Neutrophil (primary cell): Measurements from ENCODE around the gene PHKB.

ENCODE experiments used
- H3K27ac ChIP-seq: fragments of 200-600 bp; sonication (generic); 2 replicates; pipeline ENCODE4 v1.5.1; 2016; ENCODE audit warnings: mild to moderate bottlenecking, moderate library complexity
- H3K27me3 ChIP-seq: fragments of 200-600 bp; sonication (generic); 2 replicates; pipeline ENCODE4 v1.6.0; 2016; ENCODE audit warnings: mild to moderate bottlenecking
- H3K36me3 ChIP-seq: fragments of 200-600 bp; sonication (generic); 2 replicates; pipeline ENCODE4 v1.5.1; 2017
- H3K4me1 ChIP-seq, 2 experiments: fragments of 200-600 bp in 1 of 2; sonication (generic) in 1 of 2; 1 replicate in 1 of 2; 2 replicates in 1 of 2; pipeline versions ENCODE4 v1.5.1 to v1.6.1; 2013 to 2016; ENCODE audit warnings: low read depth in 1 of 2, low read length in 1 of 2, mild to moderate bottlenecking in 1 of 2, moderate library complexity in 1 of 2; ENCODE audit not compliant: control insufficient read depth in 1 of 2, insufficient read depth in 1 of 2
- H3K4me3 ChIP-seq, 2 experiments: fragments of 200-600 bp in 1 of 2; sonication (generic) in 1 of 2; 1 replicate in 1 of 2; 2 replicates in 1 of 2; pipeline ENCODE4 v1.5.1; 2013 to 2016; ENCODE audit warnings: low read depth in 1 of 2, low read length in 1 of 2, mild to moderate bottlenecking in 1 of 2, moderate library complexity in 1 of 2
- H3K9me3 ChIP-seq: fragments of 200-600 bp; sonication (generic); 2 replicates; pipeline ENCODE4 v1.5.1; 2016
- TF ChIP-seq, protein P1 (sequence below): fragments of 200-600 bp; sonication (generic); IDR thresholded peaks from 2 replicates; pipeline ENCODE4 v1.5.1; 2016; ENCODE audit warnings: antibody characterized with exemption

Gene PHKB

DNA sequence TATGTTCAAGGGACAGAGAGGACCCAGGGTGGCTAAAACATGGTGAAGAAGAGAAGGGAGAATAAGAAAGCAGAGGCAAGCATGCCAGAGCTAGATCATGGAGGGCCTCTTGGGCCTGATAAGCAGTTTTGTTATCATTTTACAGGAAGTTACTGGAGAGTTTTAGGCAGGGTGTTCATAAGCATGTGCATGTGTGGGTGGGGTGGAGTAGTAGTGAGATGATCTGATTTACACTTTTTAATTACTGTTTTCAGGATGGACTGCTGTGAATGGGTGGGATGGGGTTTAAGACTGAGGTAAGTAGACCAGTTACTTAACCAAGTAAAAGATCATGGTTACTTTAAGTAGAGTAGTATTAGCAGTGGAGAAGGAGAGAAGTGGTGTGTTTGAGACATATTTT is 173.6 kb downstream of the PHKB start:
- peaks cover 10% of the 10 kb centered on the region for H3K36me3 ChIP-seq
- H3K27me3 ChIP-seq = no peaks in the 10 kb centered on the region
- no peak overlapping the region for H3K27ac ChIP-seq
- TF ChIP-seq, protein P1, sequence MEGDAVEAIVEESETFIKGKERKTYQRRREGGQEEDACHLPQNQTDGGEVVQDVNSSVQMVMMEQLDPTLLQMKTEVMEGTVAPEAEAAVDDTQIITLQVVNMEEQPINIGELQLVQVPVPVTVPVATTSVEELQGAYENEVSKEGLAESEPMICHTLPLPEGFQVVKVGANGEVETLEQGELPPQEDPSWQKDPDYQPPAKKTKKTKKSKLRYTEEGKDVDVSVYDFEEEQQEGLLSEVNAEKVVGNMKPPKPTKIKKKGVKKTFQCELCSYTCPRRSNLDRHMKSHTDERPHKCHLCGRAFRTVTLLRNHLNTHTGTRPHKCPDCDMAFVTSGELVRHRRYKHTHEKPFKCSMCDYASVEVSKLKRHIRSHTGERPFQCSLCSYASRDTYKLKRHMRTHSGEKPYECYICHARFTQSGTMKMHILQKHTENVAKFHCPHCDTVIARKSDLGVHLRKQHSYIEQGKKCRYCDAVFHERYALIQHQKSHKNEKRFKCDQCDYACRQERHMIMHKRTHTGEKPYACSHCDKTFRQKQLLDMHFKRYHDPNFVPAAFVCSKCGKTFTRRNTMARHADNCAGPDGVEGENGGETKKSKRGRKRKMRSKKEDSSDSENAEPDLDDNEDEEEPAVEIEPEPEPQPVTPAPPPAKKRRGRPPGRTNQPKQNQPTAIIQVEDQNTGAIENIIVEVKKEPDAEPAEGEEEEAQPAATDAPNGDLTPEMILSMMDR = no peak
- no peak overlapping the region for H3K4me3 ChIP-seq
- H3K9me3 ChIP-seq = no peaks in the 10 kb centered on the region
- H3K4me1 ChIP-seq = peaks cover 7% of the 10 kb centered on the region in 2 experiments

DNA sequence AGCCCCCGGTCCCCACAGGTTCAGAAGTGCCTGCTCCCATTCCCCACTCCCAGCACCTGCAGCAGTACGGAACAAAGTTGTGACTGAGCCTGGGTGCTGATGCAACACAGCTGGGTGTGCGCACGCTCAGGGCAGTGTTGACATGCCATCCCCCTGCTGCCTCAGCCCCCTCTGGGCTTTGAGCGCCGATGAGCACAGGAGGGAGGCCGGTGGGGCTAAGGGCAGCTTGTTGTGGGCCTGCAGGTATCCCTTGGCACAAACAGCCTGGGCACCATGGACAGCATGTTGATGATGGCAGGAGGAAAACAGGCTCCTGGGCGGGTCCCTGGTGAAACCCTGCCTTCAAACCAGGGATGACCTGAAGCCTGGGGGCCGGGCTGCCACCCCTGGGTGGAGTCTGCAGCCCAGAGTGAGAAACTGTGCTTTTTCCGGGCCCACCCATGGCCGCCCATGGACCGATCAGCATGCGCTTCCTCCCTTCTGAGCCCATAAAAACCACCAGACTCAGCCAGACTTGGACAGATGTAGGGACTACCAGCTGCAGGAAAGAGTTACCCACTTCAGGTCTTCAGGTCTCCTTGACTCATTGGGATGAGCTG is 175.5 kb downstream of the PHKB start:
- H3K4me3 ChIP-seq = no peak overlapping the region
- H3K36me3 ChIP-seq = peaks cover 10% of the 10 kb centered on the region
- TF ChIP-seq, protein P1 = no peak
- H3K27me3 ChIP-seq = no peaks in the 10 kb centered on the region
- no peak overlapping the region for H3K27ac ChIP-seq
- H3K4me1 ChIP-seq = no peaks in the 10 kb centered on the region
- no peaks in the 10 kb centered on the region for H3K9me3 ChIP-seq

DNA sequence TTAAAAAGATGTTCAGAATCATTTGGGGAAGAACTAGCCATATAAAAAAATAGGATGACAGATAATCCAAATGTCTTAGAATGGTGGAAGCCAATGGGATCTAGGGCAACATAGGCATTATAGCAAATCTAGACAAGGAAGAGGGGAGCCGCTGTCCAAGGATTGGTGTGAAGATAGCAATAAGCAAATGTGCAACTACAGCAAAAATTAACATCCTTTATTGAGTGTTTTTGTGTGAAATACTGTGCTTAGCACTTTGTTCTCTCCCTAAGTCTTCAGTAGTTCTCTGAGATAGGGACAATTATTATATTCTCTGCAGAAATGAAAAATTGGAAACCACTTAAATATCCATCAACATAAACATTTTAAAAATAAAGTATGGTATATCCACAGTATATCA is 177.0 kb downstream of the PHKB start:
- Histone ChIP-seq H3K9me3 (no peaks in the 10 kb centered on the region), H3K36me3 (peaks cover 20% of the 10 kb centered on the region)
- TF ChIP-seq, protein P1 = no peak

DNA sequence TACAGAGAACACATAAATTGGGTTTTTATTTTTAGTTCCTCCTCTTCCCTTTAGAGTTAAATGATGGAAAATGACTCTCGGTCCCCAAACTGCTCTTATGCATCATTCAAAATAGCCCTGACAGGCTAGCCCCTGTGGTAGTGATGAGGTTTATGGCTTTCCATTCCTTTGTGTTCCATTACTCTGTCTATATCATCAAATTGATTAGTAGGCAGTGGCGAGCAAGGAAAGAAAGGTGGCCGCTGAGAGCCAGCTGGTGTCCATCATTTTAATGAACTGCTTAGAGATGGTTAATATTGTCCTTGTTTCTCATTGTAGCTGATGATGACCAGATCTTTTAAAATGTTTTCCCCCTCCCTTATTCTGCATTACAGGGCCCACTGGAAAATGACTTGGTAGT is 179.5 kb downstream of the PHKB start:
- Histone ChIP-seq H3K27me3 (no peaks in the 10 kb centered on the region), H3K4me1 (peaks cover 5 to 18% of the 10 kb centered on the region in 2 experiments), H3K36me3 (peaks cover 20% of the 10 kb centered on the region), H3K4me3 (no peak overlapping the region), H3K27ac (no peak overlapping the region), H3K9me3 (no peaks in the 10 kb centered on the region)
- TF ChIP-seq, protein P1 = no peak

More for the DNA sequence above, 177.0 kb downstream of the PHKB start:
- Histone ChIP-seq H3K27me3 (no peaks in the 10 kb centered on the region), H3K4me1 (no peaks in the 10 kb centered on the region), H3K27ac (no peak overlapping the region), H3K4me3 (no peak overlapping the region)

DNA sequence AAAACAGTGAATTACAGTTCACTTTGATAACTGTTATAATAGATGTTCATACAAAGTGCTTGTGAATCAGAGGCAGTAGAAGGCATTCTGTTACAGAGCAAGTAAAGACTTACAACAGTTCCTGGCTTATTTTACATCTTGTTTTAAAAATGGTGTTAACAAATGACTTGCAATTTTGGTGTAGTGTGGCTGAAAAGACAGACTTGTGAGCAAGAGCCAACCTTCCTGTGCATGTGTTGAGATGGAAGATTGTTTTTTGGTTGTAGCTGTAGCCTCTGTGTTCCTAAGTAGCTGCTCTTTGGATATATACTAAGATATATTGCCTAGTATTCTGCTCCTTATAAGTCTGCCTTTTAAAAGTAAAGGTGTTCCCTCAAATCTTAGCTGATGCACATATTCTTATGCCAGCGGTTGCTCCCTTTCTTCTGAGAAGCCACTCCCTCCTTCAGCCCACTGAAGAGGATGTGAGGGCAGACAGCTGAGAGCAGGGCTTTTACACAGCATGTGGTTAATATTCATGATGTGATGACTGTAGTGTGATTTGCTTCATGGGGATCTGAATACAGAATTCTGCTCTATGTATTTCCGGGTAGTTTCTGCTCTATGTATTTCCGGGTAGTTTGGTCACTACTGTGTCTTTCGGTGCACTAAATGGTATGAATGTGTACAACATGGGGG is 182.3 kb downstream of the PHKB start:
- Histone ChIP-seq H3K4me3 (no peak overlapping the region), H3K27ac (peak overlapping the region; percentile 40), H3K9me3 (no peaks in the 10 kb centered on the region), H3K36me3 (peaks cover 10% of the 10 kb centered on the region), H3K27me3 (no peaks in the 10 kb centered on the region), H3K4me1 (peaks cover 5 to 18% of the 10 kb centered on the region in 2 experiments)
- TF ChIP-seq, protein P1 = no peak
